Measurements from ENCODE around the gene SPTBN4.
"Not testable (repeated sequence)": the region's sequence is repeated elsewhere in the genome, so short reads cannot be mapped to it uniquely, and the experiment has no call there.

The SPTBN4 gene

DNA sequence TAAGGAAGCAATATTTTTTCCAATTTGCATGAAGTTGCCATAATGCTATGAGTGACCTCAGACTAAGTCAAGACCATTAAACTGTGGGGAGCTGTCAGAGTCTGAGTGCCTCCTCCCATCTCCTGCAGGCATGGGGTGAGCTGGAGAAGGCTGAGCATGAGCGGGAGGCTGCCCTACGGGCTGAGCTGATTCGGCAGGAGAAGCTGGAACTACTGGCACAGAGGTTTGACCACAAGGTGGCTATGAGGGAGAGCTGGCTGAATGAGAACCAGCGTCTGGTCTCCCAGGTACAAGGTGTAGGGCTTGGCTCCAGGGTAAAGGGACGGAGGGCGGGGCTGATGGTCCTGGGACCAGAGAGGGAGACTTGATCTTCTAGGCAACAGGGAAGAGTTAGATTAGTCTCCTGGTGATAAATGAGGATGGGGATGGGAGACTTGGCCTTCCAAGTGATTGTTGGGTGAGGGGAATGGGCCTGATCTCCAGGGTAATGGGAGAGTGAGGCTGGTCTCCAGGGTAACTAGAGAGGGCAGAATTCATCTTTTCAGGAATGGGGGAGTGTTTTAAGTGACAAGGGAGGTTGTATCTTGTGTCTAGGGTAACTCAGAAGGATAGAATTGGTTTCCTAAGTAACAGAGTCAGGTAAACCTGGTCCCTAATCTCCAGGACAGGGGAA, 36.0 kb downstream of the SPTBN4 start:
- DNase-seq (ENCODE audit: low read depth in 1 of 2, low spot score in 1 of 2) = no peak

DNA sequence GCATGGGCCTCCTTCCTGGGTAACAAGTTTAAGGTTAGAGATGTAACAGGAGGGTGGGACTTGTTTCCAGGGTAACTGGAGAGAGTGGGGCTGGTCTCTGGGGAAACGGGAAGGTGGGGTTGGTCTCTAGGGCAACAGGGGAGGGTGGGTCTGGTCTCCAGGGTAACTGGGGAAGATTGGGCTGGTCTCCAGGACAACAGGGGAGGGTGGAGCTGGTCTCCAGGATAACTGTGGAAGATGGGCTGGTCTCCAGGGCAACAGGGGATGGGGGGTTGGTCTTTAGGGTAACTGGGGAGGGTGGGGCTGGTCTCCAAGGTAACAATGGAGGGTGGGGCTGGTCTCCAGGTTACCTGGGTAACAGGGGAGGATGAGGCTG, 36.5 kb downstream of the SPTBN4 start:
- DNase-seq (ENCODE audit: low read depth in 1 of 2, low spot score in 1 of 2) = no peak

DNA sequence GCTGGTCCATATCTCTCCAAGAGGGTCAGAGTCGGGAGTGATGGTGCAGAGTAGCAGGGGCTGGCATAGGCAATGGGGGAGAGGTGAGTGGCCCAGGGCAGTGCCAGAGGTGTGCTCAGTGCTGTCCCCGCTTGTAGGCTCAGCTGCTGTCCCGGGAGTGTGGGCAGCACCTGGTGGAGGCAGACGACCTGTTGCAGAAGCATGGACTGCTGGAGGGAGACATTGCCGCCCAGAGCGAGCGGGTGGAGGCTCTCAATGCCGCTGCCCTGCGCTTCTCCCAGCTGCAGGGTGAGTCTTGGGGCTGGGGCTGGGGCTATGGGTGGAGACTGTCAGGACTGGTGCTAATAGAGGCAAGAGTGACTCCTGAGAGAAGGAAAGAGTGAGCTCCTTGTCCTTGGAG, 39.3 kb downstream of the SPTBN4 start:
- DNase-seq (ENCODE audit: low read depth in 1 of 2, low spot score in 1 of 2) = no peak

DNA sequence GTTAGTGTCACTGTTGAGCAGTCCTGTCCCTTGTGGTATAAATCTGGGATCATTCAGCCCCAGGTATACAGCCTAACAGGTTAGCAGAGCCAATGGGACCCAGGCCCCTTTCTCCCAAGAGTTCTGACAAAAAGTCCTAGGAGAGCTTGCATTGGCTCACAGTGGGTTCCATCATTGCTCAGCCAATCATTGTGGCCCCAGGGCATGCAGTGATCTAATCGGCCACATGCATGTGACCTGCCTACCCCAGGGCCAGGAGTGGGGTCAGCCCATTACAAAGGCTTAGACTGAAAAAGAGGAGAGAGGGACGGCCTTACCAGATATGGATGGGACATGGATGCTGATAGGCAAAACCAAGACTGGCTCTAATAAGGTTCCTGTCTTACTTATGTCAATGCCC, 41.1 kb downstream of the SPTBN4 start:
- no peak for DNase-seq (ENCODE audit: low read depth in 1 of 2, low spot score in 1 of 2)

DNA sequence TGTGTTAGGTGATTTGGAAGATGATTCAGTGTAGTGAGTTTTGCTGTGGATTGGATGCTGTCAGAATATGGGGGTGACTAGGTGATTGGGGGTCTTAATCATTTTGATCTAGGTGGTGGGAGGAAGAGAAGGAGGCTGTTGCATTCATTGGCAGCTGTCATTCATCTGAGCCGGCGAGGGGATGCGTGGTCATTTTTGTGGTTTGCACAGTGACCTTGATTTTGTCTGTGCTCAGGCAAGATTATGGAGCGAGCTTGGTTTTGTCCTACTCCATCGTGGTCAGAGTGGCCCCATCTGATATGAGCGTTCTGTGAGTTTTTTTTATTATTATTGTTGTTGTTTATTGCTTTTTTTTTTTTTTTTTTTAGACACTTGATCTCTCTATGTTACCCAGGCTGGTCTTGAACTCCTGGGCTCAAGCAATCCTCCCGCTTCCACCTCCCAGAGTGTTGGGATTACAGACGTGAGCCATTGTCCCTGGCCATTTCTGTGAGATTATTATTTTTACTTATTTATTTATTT, 42.0 kb downstream of the SPTBN4 start:
- no peak for DNase-seq (ENCODE audit: low read depth in 1 of 2, low spot score in 1 of 2)

DNA sequence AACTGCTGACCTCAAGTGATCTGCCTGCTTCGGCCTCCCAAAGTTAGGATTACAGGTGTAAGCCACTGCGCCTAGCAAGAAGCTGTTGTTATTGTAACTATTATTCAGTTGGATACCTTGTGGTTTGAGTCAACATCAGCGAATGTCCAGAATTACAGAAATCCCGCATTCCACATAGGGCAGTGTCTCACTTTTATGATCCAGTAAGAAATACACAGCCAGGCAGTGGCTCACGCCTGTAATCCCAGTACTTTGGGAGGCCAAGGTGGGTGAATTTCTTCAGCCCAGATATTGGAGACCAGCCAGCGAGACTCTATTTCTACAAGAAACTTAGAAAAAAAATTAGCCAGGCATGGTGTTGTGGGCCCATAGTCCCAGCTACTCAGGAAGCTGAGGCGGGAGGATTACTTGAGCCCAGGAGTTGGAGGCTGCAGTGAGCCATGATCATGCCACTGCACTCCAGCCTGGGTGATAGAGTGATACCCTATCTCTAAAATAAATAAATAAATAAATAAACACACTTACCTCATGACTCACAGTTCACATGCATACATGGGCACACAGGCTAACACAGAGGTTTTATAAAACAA, 43.8 kb downstream of the SPTBN4 start:
- DNase-seq (ENCODE audit: low read depth in 1 of 2, low spot score in 1 of 2) = no peak

DNA sequence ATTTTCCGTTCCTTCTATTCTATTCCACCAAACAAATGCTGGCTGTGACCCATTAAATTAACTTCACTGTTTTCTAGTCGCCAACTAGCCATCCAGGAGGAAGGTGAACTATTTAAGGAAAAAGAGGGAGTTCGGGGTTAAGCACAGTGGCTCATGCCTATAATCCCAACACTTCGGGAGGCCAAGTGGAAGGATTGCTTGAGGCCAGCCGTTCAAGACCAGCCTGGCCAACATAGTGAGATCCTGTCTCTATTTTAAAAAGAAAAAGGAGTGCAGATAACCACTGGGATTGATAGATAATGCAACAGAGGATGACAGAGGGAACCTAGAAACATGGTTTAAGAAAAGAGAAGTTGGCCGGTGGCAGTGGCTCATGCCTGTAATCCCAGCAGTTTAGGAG, 44.7 kb downstream of the SPTBN4 start:
- no peak for DNase-seq (ENCODE audit: low read depth in 1 of 2, low spot score in 1 of 2)

DNA sequence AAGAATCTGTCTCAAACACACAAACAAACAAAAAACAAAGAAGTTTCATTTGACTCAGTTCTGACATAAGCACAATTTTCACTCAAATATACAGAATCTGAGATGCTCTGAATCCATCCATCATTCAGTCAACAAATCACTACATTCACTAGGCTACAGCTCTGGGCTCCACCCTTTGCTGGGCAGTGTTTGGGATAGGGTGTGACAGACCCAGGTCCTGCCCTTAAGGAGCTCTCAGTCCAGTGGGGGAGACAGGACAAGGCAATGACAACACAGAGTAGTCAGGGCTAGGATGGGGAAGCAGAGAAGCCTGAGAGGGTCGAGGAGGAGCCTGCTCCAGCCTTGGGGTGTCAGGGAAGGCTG, 45.3 kb downstream of the SPTBN4 start:
- no peak for DNase-seq (ENCODE audit: low read depth in 1 of 2, low spot score in 1 of 2)

DNA sequence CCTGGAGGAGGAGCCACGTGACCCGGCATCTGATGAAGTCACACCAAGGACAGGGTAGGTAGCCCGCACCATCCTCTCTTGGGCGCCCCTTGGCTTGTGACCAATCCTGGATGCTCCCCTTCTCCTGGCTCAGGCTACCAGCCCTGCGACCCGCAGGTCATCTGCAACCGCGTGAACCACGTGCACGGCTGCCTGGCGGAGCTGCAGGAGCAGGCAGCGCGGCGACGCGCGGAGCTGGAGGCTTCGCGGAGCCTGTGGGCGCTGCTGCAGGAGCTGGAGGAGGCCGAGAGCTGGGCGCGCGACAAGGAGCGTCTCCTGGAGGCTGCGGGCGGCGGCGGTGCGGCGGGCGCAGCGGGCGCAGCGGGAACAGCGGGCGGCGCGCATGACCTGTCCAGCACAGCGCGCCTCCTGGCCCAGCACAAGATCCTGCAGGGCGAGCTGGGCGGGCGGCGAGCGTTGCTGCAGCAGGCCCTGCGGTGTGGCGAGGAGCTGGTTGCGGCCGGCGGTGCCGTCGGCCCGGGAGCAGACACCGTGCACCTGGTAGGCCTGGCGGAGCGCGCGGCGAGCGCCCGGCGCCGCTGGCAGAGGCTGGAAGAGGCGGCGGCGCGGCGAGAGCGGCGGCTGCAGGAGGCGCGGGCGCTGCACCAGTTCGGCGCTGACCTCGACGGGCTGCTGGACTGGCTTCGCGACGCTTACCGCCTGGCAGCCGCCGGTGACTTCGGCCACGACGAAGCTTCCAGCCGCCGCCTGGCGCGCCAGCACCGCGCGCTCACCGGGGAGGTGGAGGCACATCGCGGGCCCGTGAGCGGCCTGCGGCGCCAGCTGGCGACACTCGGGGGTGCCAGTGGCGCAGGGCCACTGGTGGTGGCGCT, 45.9 kb downstream of the SPTBN4 start:
- no peak for DNase-seq (ENCODE audit: low read depth in 1 of 2, low spot score in 1 of 2)

DNA sequence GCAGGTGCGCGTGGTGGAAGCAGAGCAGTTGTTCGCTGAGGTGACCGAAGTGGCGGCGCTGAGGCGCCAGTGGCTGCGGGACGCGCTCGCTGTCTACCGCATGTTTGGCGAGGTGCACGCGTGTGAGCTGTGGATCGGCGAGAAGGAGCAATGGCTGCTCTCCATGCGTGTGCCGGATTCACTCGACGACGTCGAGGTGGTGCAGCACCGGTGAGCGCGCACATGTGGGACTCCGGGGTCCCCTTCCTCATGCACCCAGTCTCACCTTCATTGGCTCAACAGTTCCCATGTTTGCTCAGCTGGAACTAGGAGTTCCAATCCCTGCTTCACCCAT, 46.5 kb downstream of the SPTBN4 start:
- no peak for DNase-seq (ENCODE audit: low read depth in 1 of 2, low spot score in 1 of 2)

DNA sequence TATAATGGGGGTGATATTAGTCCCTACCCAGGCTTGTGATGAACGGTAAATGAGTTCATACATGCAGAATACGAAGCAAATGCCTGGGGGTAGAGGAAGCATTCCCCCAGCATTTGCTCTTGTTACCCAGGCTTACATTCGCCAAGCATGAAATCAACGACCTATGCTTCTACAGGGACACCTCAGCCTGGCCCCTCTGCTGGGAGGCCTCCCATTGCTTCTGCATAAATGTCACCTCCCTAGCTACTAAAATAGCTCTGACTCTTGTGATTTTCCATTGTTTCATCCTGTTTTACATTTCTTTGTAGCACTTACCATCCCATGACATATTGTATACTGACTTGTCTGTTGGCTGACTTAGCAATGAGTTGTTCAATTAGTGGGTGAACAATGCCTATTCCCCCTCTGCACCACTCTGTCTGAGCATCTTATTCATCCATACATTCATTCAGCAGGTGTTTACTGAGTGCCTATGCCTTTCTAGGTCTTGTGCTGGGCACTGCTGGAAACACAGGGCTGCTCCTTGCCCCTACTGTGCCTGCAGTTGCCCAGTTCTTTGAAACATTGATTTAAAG, 47.0 kb downstream of the SPTBN4 start:
- DNase-seq (ENCODE audit: low read depth in 1 of 2, low spot score in 1 of 2) = no peak

DNA sequence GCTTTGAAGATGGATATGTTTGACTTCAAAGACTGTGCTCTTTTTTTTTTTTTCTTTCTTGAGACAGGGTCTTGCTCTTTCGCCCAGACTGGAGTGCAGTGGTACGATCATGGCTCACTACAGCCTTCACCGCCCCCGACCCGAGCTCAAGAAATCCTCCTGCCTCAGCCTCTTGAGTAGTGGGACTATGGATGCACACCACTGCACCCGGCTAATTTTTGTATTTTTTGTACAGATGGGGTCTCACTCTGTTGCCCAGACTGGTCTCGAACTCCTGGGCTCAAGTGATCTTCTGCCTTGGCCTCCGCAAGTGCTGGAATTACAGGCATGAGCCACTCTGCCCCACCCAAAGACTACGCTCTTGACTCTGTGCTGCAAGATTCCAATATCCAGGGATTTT, 50.4 kb downstream of the SPTBN4 start:
- DNase-seq (ENCODE audit: low read depth in 1 of 2, low spot score in 1 of 2) = no peak

DNA sequence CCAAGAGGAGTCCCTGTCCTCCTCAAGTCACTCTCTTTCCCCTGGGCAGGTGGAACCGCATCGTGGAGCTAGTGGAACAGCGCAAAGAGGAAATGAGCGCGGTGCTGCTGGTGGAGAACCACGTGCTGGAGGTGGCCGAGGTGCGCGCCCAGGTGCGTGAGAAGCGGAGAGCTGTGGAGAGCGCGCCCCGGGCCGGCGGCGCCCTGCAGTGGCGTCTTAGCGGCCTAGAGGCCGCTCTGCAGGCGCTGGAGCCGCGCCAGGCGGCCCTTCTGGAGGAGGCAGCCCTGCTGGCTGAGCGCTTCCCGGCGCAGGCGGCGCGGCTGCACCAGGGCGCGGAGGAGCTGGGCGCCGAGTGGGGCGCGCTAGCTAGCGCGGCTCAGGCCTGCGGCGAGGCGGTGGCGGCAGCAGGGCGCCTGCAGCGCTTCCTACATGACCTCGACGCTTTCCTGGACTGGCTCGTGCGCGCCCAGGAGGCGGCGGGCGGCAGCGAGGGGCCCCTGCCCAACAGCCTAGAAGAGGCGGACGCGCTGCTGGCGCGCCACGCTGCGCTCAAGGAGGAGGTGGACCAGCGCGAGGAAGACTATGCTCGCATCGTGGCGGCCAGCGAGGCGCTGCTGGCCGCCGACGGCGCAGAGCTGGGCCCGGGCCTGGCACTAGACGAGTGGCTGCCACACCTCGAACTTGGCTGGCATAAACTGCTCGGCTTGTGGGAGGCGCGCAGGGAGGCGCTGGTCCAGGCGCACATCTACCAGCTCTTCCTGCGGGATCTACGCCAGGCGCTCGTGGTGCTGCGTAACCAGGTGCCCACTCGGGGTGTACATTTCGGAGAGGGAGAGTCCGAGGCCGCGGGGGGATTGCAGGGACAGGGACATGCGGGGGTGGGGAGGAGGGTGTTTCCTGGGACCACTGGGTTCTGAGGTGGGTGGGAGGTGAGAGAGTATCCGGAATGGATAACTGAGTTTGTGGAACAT, 52.8 kb downstream of the SPTBN4 start:
- no peak for DNase-seq (ENCODE audit: low read depth in 1 of 2, low spot score in 1 of 2)

DNA sequence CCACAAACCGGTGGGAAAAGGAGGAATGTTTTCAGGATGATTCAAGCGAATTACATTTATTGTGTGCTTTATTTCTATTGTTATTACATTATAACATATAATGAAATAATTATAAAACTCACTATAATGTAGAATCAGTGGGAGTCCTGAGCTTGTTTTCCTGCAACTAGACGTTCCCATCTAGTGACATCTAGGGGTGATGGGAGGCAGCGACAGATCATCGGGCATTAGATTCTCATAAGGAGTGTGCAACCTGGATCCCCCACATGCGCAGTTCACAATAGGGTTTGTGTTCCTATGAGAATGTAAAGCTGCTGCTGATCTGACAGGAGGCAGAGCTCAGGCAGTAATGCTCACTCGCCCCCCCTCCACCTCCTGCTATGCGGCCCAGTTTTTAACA, 54.5 kb downstream of the SPTBN4 start:
- no peak for DNase-seq (ENCODE audit: low read depth in 1 of 2, low spot score in 1 of 2)

DNA sequence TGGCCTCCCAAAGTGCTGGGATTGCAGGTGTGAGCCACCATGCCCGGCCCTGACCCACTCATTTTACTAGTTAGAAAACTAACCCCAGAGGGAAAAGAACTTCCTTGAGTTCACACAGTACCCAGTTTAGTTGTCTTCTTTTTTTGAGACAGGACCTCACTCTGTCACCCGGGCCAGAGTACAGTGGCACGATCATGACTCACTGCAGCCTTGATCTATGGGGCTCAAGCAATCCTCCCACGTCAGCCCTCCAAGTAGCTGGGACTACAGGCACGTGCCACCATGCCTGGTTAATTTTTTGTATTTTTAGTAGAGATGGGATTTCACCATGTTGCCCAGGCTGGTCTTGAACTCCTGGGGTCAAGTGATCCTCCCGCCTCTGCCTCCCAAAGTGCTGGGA, 55.1 kb downstream of the SPTBN4 start:
- DNase-seq (ENCODE audit: low read depth in 1 of 2, low spot score in 1 of 2) = not testable (repeated sequence)

DNA sequence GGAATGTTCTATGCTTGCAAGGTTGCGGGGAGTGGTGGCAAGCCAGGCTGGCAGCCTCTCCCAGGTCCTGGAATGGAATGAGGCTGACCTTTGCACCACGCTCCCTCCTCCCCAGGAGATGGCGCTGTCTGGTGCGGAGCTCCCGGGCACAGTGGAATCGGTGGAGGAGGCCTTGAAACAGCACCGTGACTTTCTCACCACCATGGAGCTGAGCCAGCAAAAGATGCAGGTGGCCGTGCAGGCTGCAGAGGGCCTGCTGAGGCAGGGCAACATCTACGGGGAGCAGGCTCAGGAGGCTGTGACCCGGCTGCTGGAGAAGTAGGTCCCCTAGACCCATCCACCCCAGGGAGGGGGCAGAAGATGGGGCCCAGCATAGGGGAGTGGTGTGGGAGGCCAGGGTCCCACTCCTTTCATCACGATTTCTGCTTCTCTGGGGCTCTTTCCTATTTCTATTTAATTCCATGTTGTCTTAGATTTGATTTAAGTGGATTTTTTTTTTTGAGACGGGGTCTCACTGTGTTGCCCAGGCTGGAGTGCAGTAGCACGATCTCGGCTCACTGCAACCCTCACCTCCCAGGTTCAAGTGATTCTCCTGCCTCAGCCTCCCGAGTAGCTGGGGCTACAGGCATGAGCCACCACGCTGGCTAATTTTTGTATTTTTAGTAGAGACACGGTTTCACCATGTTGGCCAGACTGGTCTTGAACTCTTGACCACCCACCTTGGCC, 56.7 kb downstream of the SPTBN4 start:
- DNase-seq (ENCODE audit: low read depth in 1 of 2, low spot score in 1 of 2) = no peak

DNA sequence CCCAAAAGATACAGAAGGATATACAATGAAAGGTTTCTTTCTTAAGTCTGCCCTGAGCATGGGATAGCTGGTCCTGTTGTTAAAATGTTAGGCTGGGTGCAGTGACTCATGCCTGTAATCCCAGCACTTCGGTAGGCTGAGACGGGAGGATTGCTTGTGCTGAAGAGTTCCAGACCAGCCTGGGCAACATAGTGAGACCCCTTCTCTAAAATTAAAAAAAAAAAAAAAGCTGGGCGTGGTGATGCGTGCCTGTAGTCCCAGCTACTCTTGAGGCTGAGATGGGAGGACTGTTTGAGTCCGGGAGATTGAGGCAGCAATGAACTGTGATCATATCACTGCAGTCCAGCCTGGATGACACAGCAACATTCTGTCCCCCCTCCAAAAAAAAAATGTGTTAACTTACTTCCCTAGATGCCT, 57.3 kb downstream of the SPTBN4 start:
- DNase-seq (ENCODE audit: low read depth in 1 of 2, low spot score in 1 of 2) = no peak

DNA sequence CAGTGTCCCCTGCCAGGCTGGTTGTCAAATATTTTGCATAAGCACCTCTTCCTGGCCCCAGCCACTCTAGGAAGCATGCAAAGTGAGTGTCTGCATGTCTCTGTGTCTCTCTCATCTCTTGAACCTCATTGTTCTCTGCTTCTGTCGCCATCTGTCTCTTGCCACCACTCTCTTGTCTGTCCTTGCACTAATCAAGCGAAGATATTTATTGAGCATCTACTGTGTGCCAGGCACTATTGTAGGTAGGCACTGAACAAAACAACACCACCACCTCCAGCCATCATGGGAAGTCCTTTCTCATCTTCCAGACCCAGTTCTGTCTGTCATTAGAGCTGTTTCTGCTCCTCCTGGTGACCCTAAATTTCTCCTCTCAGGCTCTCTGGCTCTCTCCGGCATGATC, 57.9 kb downstream of the SPTBN4 start:
- DNase-seq (ENCODE audit: low read depth in 1 of 2, low spot score in 1 of 2) = no peak

DNA sequence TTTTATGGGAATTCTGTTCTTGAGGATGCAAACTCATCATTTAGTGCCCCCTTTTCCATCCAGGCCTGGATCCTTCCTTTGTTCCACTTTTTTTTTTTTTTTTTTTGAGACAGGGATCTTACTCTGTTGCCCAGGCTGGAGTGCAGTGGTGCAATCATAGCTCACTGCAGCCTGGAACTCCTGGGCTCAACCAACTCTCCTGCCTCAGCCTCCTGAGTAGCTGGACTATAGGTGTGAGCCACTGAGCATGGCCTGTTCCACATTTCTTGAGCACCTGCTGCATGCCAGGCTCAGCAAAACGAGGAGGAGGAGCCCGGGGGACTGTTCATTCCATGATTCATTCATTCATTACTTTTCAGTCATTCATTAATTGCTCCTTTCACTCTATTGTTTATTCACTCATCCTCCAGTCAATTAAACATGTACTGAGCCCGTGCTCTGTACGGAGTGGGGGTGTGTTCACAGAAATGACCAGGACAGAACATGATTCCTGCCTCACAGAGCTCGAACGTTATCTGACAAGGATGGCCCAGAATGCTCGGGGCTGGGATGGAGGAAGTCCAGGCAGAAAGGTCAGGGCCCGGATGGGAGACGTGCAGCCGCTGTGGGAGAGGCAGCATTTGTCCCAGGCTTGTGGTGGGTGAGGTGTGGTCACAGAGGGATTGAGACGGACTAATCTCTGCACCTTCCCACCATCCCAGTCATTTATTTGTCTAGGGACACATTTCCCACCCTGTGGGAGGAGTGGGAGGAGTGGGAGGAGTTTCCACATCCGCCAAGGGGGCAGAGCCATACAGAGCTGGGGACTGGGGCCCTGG, 58.6 kb downstream of the SPTBN4 start:
- DNase-seq (ENCODE audit: low read depth in 1 of 2, low spot score in 1 of 2) = no peak

Data from stimulated activated CD4-positive, alpha-beta T cell treated with anti-CD3 and anti-CD28 coated beads, Interleukin-15, amount 100 ng/mL, for 1 hour (primary cell).